EL (cell line): Measurements from ENCODE around the gene USP15.
"Not testable (repeated sequence)": the region's sequence is repeated elsewhere in the genome, so short reads cannot be mapped to it uniquely, and the experiment has no call there.

ENCODE experiments used
- DNase-seq: peaks from one replicate; pipeline ENCODE4 v3.0.0-alpha.2; 2016

The USP15 gene

GRCh38 chr12:62332598-62332997 lies 72.4 kb downstream of the USP15 start:
- DNase-seq = peak; percentile 78

- no peak for DNase-seq
Observed at GRCh38 chr12:62335057-62335456, 74.9 kb downstream of the USP15 start.

GRCh38 chr12:62335796-62336195 lies 75.6 kb downstream of the USP15 start:
- no peak for DNase-seq

- not testable (repeated sequence) for DNase-seq
Observed at GRCh38 chr12:62337643-62338042, 77.4 kb downstream of the USP15 start.

GRCh38 chr12:62342614-62343303 lies 82.6 kb downstream of the USP15 start:
- DNase-seq = not testable (repeated sequence)

GRCh38 chr12:62343304-62344120 lies 83.3 kb downstream of the USP15 start:
- not testable (repeated sequence) for DNase-seq

- not testable (repeated sequence) for DNase-seq
Observed at GRCh38 chr12:62344731-62345556, 84.7 kb downstream of the USP15 start.

- DNase-seq = no peak
Observed at GRCh38 chr12:62345667-62346066, 85.5 kb downstream of the USP15 start.

- DNase-seq = no peak
Observed at GRCh38 chr12:62346817-62347216, 86.6 kb downstream of the USP15 start.

GRCh38 chr12:62347922-62348650 lies 87.9 kb downstream of the USP15 start:
- peak; percentile 65 for DNase-seq

GRCh38 chr12:62350554-62350953 lies 90.3 kb downstream of the USP15 start:
- DNase-seq = no peak

- DNase-seq = no peak
Observed at GRCh38 chr12:62351326-62351725, 91.1 kb downstream of the USP15 start.

- no peak for DNase-seq
Observed at GRCh38 chr12:62361048-62361447, 100.8 kb downstream of the USP15 start.

- DNase-seq = no peak
Observed at GRCh38 chr12:62363506-62363905, 103.3 kb downstream of the USP15 start.

GRCh38 chr12:62364697-62365096 lies 104.5 kb downstream of the USP15 start:
- not testable (repeated sequence) for DNase-seq

- not testable (repeated sequence) for DNase-seq
Observed at GRCh38 chr12:62365846-62366245, 105.6 kb downstream of the USP15 start.

GRCh38 chr12:62368430-62369223 lies 108.4 kb downstream of the USP15 start:
- not testable (repeated sequence) for DNase-seq

- DNase-seq = no peak
Observed at GRCh38 chr12:62370189-62370588, 110.0 kb downstream of the USP15 start.

GRCh38 chr12:62371661-62372060 lies 111.5 kb downstream of the USP15 start:
- DNase-seq = no peak

- no peak for DNase-seq
Observed at GRCh38 chr12:62372134-62372533, 111.9 kb downstream of the USP15 start.

GRCh38 chr12:62372825-62373224 lies 112.6 kb downstream of the USP15 start:
- no peak for DNase-seq

GRCh38 chr12:62375603-62376002 lies 115.4 kb downstream of the USP15 start:
- DNase-seq = no peak
